ENCODE data around the gene ZNF487.

- TF ChIP-seq IRF4 (IDR thresholded peaks at IDR 0.05; ENCODE audit: low read depth, low read length) (no peak), CTCF (IDR thresholded peaks at IDR 0.05 in 2 of 3, conservative IDR thresholded peaks at IDR 0.05 in 1 of 3; ENCODE audit: control insufficient read depth in 2 of 3, extremely low read depth in 1 of 3, insufficient read depth in 1 of 3, low read depth in 3 of 3, low read length in 3 of 3) (no peak), POLR2AphosphoS5 (IDR thresholded peaks at IDR 0.05; ENCODE audit: low read length) (no peak), EZH2 (IDR thresholded peaks at IDR 0.05; ENCODE audit: borderline replicate concordance, control insufficient read depth, low read depth, low read length) (no peak), RAD21 (IDR thresholded peaks at IDR 0.05; ENCODE audit: insufficient read depth, low read depth, low read length) (no peak), CEBPZ (IDR thresholded peaks at IDR 0.05; ENCODE audit: low read depth, low read length) (no peak), SPI1 (IDR thresholded peaks at IDR 0.05; ENCODE audit: borderline replicate concordance, insufficient read depth, low read depth, low read length) (no peak), CHD2 (IDR thresholded peaks at IDR 0.05; ENCODE audit: borderline replicate concordance, low read depth, low read length) (no peak)
Observed at GRCh38 chr10:43421201-43421507, 15.8 kb upstream of the ZNF487 start.

All from GM12878 (cell line).